ENCODE results near the gene RYK. TPM values are rescaled to one million over a fixed set of nuclear protein-coding genes. Genes with fewer than 3 reads are reported as not detected.
"Not testable (repeated sequence)": the region's sequence is repeated elsewhere in the genome, so short reads cannot be mapped to it uniquely, and the experiment has no call there.

The RYK gene
- total RNA-seq, 4 donors from 2014 or later: 20.2 to 91.1 (median 61.6) TPM

- 82 to 83% methylated on average over 2 to 6 of the region's 6 CpGs for WGBS, 2 donors (ENCODE audit: low coverage in 1 of 2)
Observed at GRCh38 chr3:134228035-134228434, 22.6 kb downstream of the RYK start.

GRCh38 chr3:134224796-134225156 lies 25.9 kb downstream of the RYK start:
- H3K4me3 ChIP-seq; H3K9me3 ChIP-seq; H3K27me3 ChIP-seq; intact Hi-C loops (cut with DNase I; ENCODE audit: low total_unique reads); H3K36me3 ChIP-seq; DNase-seq; H3K27ac ChIP-seq: not testable (repeated sequence)
- 89 to 100% methylated on average over 1 of the region's 1 CpG for WGBS, 2 donors (ENCODE audit: low coverage in 1 of 2)
- in situ Hi-C loops (cut with MboI; ENCODE audit: low pct_ligation_motif_present in 1 of 4, low pct_unique_long_range_greater_than_20kb in 1 of 4, low sequenced_read_pairs in 3 of 4): loop anchor here in 1 of 4 donors (25.0 kb wide), 1 partner anchor 238 kb away; no protein-coding TSS in a partner anchor
- H3K4me1 ChIP-seq: peaks cover 3 to 21% (median 18%) of the 10 kb centered on the region in 4 donors

More at GRCh38 chr3:134228035-134228434, 22.6 kb downstream of the RYK start:
- in situ Hi-C loops (cut with MboI; ENCODE audit: low pct_ligation_motif_present in 1 of 4, low pct_unique_long_range_greater_than_20kb in 1 of 4, low sequenced_read_pairs in 3 of 4) (no loop called here), intact Hi-C loops (cut with DNase I; ENCODE audit: low total_unique reads) (no loop called here)
- Histone ChIP-seq H3K9me3 (no peaks in the 10 kb centered on the region), H3K36me3 (no peaks in the 10 kb centered on the region), H3K4me3 (no peak overlapping the region), H3K27ac (no peak overlapping the region), H3K27me3 (no peaks in the 10 kb centered on the region), H3K4me1 (peaks cover 0 to 34% (median 19%) of the 10 kb centered on the region in 4 donors)
- TF ChIP-seq POLR2A (IDR thresholded peaks at IDR 0.05) (no peak), POLR2AphosphoS5 (IDR thresholded peaks at IDR 0.05) (no peak), CTCF (IDR thresholded peaks at IDR 0.05) (no peak), EP300 (IDR thresholded peaks at IDR 0.05; ENCODE audit: low read depth) (no peak)
- no peak for DNase-seq

GRCh38 chr3:134222835-134223234 lies 27.8 kb downstream of the RYK start:
- WGBS, 2 donors (ENCODE audit: low coverage in 1 of 2): 80% methylated on average over 2 of the region's 2 CpGs; no CpG with 5 or more reads in 1 of the 2 donors
- in situ Hi-C loops (cut with MboI; ENCODE audit: low pct_ligation_motif_present in 1 of 4, low pct_unique_long_range_greater_than_20kb in 1 of 4, low sequenced_read_pairs in 3 of 4): loop anchor here in 1 of 4 donors (25.0 kb wide), 1 partner anchor 239 kb away; no protein-coding TSS in a partner anchor

GRCh38 chr3:134216851-134217250 lies 33.8 kb downstream of the RYK start:
- intact Hi-C loops (cut with DNase I; ENCODE audit: low total_unique reads): loop anchor here (5.0 kb wide), 1 partner anchor 170 kb away; no protein-coding TSS in a partner anchor
- no peaks in the 10 kb centered on the region for H3K9me3 ChIP-seq
- H3K4me1 ChIP-seq: peaks cover 0 to 3% (median 0%) of the 10 kb centered on the region in 4 donors
- no peak overlapping the region for H3K27ac ChIP-seq
- no peak for TF ChIP-seq POLR2AphosphoS5 (IDR thresholded peaks at IDR 0.05)
- TF ChIP-seq POLR2A (IDR thresholded peaks at IDR 0.05): no peak
- in situ Hi-C loops (cut with MboI; ENCODE audit: low pct_ligation_motif_present in 1 of 4, low pct_unique_long_range_greater_than_20kb in 1 of 4, low sequenced_read_pairs in 3 of 4): loop anchor here in 2 of 4 donors (10.0 to 25.0 kb wide), 4 partner anchors 78 to 258 kb away; no protein-coding TSS in a partner anchor
- 83 to 92% methylated on average over 1 to 4 of the region's 4 CpGs for WGBS, 2 donors (ENCODE audit: low coverage in 1 of 2)
- no peaks in the 10 kb centered on the region for H3K36me3 ChIP-seq
- DNase-seq: no peak
- H3K4me3 ChIP-seq: no peak overlapping the region
- H3K27me3 ChIP-seq: no peaks in the 10 kb centered on the region

More at GRCh38 chr3:134222835-134223234, 27.8 kb downstream of the RYK start:
- no peaks in the 10 kb centered on the region for H3K9me3 ChIP-seq
- no peak overlapping the region for H3K4me3 ChIP-seq
- no peak overlapping the region for H3K27ac ChIP-seq
- intact Hi-C loops (cut with DNase I; ENCODE audit: low total_unique reads): no loop called here
- DNase-seq: no peak
- H3K27me3 ChIP-seq: no peaks in the 10 kb centered on the region
- no peaks in the 10 kb centered on the region for H3K36me3 ChIP-seq
- peaks cover 3 to 21% (median 18%) of the 10 kb centered on the region in 4 donors for H3K4me1 ChIP-seq
- no peak for TF ChIP-seq CTCF (IDR thresholded peaks at IDR 0.05)
- TF ChIP-seq POLR2AphosphoS5 (IDR thresholded peaks at IDR 0.05): no peak
- no peak for TF ChIP-seq POLR2A (IDR thresholded peaks at IDR 0.05)
- TF ChIP-seq EP300 (IDR thresholded peaks at IDR 0.05; ENCODE audit: low read depth): no peak

- 94% methylated on average over 10 of the region's 10 CpGs; no CpG with 5 or more reads in 1 of the 2 donors for WGBS, 2 donors (ENCODE audit: low coverage in 1 of 2)
- Histone ChIP-seq H3K27me3 (no peaks in the 10 kb centered on the region), H3K4me3 (no peak overlapping the region), H3K4me1 (peaks cover 0 to 3% (median 0%) of the 10 kb centered on the region in 4 donors), H3K36me3 (peaks cover 0 to 1% (median under 1%) of the 10 kb centered on the region in 4 donors), H3K9me3 (no peaks in the 10 kb centered on the region), H3K27ac (no peak overlapping the region)
- in situ Hi-C loops (cut with MboI; ENCODE audit: low pct_ligation_motif_present in 1 of 4, low pct_unique_long_range_greater_than_20kb in 1 of 4, low sequenced_read_pairs in 3 of 4): loop anchor here in 2 of 4 donors (10.0 to 25.0 kb wide), 4 partner anchors 79 to 259 kb away; no protein-coding TSS in a partner anchor
- TF ChIP-seq POLR2AphosphoS5 (IDR thresholded peaks at IDR 0.05) (no peak), EP300 (IDR thresholded peaks at IDR 0.05; ENCODE audit: low read depth) (no peak)
- intact Hi-C loops (cut with DNase I; ENCODE audit: low total_unique reads): loop anchor here (5.0 kb wide), 1 partner anchor 171 kb away; no protein-coding TSS in a partner anchor
- DNase-seq: no peak
Observed at GRCh38 chr3:134216191-134216764, 34.4 kb downstream of the RYK start.
